Measurements from ENCODE around the gene CELSR1.
"Not testable (repeated sequence)": the region's sequence is repeated elsewhere in the genome, so short reads cannot be mapped to it uniquely, and the experiment has no call there.

The CELSR1 gene

GRCh38 chr22:46483353-46483752, 54.1 kb downstream of the CELSR1 start:
- DNase-seq (ENCODE audit: low read depth in 2 of 2, low spot score in 1 of 2) = no peak

GRCh38 chr22:46482056-46482675, 55.3 kb downstream of the CELSR1 start:
- no peak for DNase-seq (ENCODE audit: low read depth in 2 of 2, low spot score in 1 of 2)

- DNase-seq (ENCODE audit: low read depth in 2 of 2, low spot score in 1 of 2) = no peak
Observed at GRCh38 chr22:46481386-46481785, 56.0 kb downstream of the CELSR1 start.

- DNase-seq (ENCODE audit: low read depth in 2 of 2, low spot score in 1 of 2) = no peak
Observed at GRCh38 chr22:46480396-46480795, 57.0 kb downstream of the CELSR1 start.

GRCh38 chr22:46479046-46479445, 58.4 kb downstream of the CELSR1 start:
- no peak for DNase-seq (ENCODE audit: low read depth in 2 of 2, low spot score in 1 of 2)

- DNase-seq (ENCODE audit: low read depth in 2 of 2, low spot score in 1 of 2) = no peak
Observed at GRCh38 chr22:46478083-46478551, 59.3 kb downstream of the CELSR1 start.

GRCh38 chr22:46476547-46476941, 60.9 kb downstream of the CELSR1 start:
- DNase-seq (ENCODE audit: low read depth in 2 of 2, low spot score in 1 of 2) = no peak

- DNase-seq (ENCODE audit: low read depth in 2 of 2, low spot score in 1 of 2) = no peak
Observed at GRCh38 chr22:46473896-46474557, 63.4 kb downstream of the CELSR1 start.

- DNase-seq (ENCODE audit: low read depth in 2 of 2, low spot score in 1 of 2) = no peak
Observed at GRCh38 chr22:46473021-46473779, 64.2 kb downstream of the CELSR1 start.

GRCh38 chr22:46472722-46473016, 64.8 kb downstream of the CELSR1 start:
- DNase-seq (ENCODE audit: low read depth in 2 of 2, low spot score in 1 of 2) = no peak

GRCh38 chr22:46471901-46472721, 65.3 kb downstream of the CELSR1 start:
- no peak for DNase-seq (ENCODE audit: low read depth in 2 of 2, low spot score in 1 of 2)

- not testable (repeated sequence) for DNase-seq (ENCODE audit: low read depth in 2 of 2, low spot score in 1 of 2)
Observed at GRCh38 chr22:46471330-46471729, 66.1 kb downstream of the CELSR1 start.

GRCh38 chr22:46469711-46470110, 67.7 kb downstream of the CELSR1 start:
- DNase-seq (ENCODE audit: low read depth in 2 of 2, low spot score in 1 of 2) = no peak

- DNase-seq (ENCODE audit: low read depth in 2 of 2, low spot score in 1 of 2) = no peak
Observed at GRCh38 chr22:46467006-46467405, 70.4 kb downstream of the CELSR1 start.

- DNase-seq (ENCODE audit: low read depth in 2 of 2, low spot score in 1 of 2) = no peak
Observed at GRCh38 chr22:46466255-46466676, 71.2 kb downstream of the CELSR1 start.

- DNase-seq (ENCODE audit: low read depth in 2 of 2, low spot score in 1 of 2) = no peak
Observed at GRCh38 chr22:46465793-46466192, 71.6 kb downstream of the CELSR1 start.

GRCh38 chr22:46465345-46465720, 72.1 kb downstream of the CELSR1 start:
- DNase-seq (ENCODE audit: low read depth in 2 of 2, low spot score in 1 of 2) = no peak

GRCh38 chr22:46464701-46465344, 72.6 kb downstream of the CELSR1 start:
- no peak for DNase-seq (ENCODE audit: low read depth in 2 of 2, low spot score in 1 of 2)

- no peak for DNase-seq (ENCODE audit: low read depth in 2 of 2, low spot score in 1 of 2)
Observed at GRCh38 chr22:46464296-46464695, 73.1 kb downstream of the CELSR1 start.

- no peak for DNase-seq (ENCODE audit: low read depth in 2 of 2, low spot score in 1 of 2)
Observed at GRCh38 chr22:46463435-46464227, 73.8 kb downstream of the CELSR1 start.

Data from stimulated activated CD8-positive, alpha-beta memory T cell treated with anti-CD3 and anti-CD28 coated beads, Interleukin-4, amount 100 ng/mL, for 1 hour (primary cell).